ENCODE data around the gene GTPBP8.
"Not testable (repeated sequence)": the region's sequence is repeated elsewhere in the genome, so short reads cannot be mapped to it uniquely, and the experiment has no call there.

Gene GTPBP8

GRCh38 chr3:113000691-113001090, 9.9 kb downstream of the GTPBP8 start:
- no peak for DNase-seq (ENCODE audit: low read depth in 3 of 3)

- no peak for DNase-seq (ENCODE audit: low read depth in 3 of 3)
Observed at GRCh38 chr3:113002037-113002436, 11.3 kb downstream of the GTPBP8 start.

- peak in 1 of 3 donors; percentile 37 for DNase-seq (ENCODE audit: low read depth in 3 of 3)
Observed at GRCh38 chr3:113002679-113003078, 11.9 kb downstream of the GTPBP8 start.

GRCh38 chr3:113005611-113006010, 14.8 kb downstream of the GTPBP8 start:
- no peak for DNase-seq (ENCODE audit: low read depth in 3 of 3)

GRCh38 chr3:113006359-113007056, 15.7 kb downstream of the GTPBP8 start:
- no peak for DNase-seq (ENCODE audit: low read depth in 3 of 3)

- DNase-seq (ENCODE audit: low read depth in 3 of 3) = no peak
Observed at GRCh38 chr3:113008117-113008516, 17.3 kb downstream of the GTPBP8 start.

- DNase-seq (ENCODE audit: low read depth in 3 of 3) = no peak
Observed at GRCh38 chr3:113013593-113013992, 22.8 kb downstream of the GTPBP8 start.

GRCh38 chr3:113018536-113019181, 27.9 kb downstream of the GTPBP8 start:
- DNase-seq (ENCODE audit: low read depth in 3 of 3) = no peak

GRCh38 chr3:113019182-113020137, 28.7 kb downstream of the GTPBP8 start:
- DNase-seq (ENCODE audit: low read depth in 3 of 3) = peak; percentile 72 to 89 (median 87)

GRCh38 chr3:113021471-113021870, 30.7 kb downstream of the GTPBP8 start:
- no peak for DNase-seq (ENCODE audit: low read depth in 3 of 3)

- no peak for DNase-seq (ENCODE audit: low read depth in 3 of 3)
Observed at GRCh38 chr3:113034011-113034410, 43.2 kb downstream of the GTPBP8 start.

GRCh38 chr3:113035387-113035982, 44.7 kb downstream of the GTPBP8 start:
- DNase-seq (ENCODE audit: low read depth in 3 of 3) = peak in 2 of 3 donors; percentile 5 to 46

GRCh38 chr3:113038328-113038727, 47.5 kb downstream of the GTPBP8 start:
- DNase-seq (ENCODE audit: low read depth in 3 of 3) = no peak

- no peak for DNase-seq (ENCODE audit: low read depth in 3 of 3)
Observed at GRCh38 chr3:113039546-113039945, 48.8 kb downstream of the GTPBP8 start.

GRCh38 chr3:113040231-113040630, 49.4 kb downstream of the GTPBP8 start:
- no peak for DNase-seq (ENCODE audit: low read depth in 3 of 3)

GRCh38 chr3:113043686-113044085, 52.9 kb downstream of the GTPBP8 start:
- DNase-seq (ENCODE audit: low read depth in 3 of 3) = no peak

GRCh38 chr3:113046186-113046965, 55.6 kb downstream of the GTPBP8 start:
- DNase-seq (ENCODE audit: low read depth in 3 of 3) = not testable (repeated sequence)

GRCh38 chr3:113051302-113051711, 60.5 kb downstream of the GTPBP8 start:
- DNase-seq (ENCODE audit: low read depth in 3 of 3) = peak; percentile 72 to 81 (median 74)

Data from stimulated activated CD4-positive, alpha-beta T cell treated with anti-CD3 and anti-CD28 coated beads, TNF-alpha, amount 100 ng/mL, for 48 hours (primary cell).